ENCODE results near the gene IFITM5. TPM values are rescaled to one million over a fixed set of nuclear protein-coding genes. Genes with fewer than 3 reads are reported as not detected.
"Not testable (repeated sequence)": the region's sequence is repeated elsewhere in the genome, so short reads cannot be mapped to it uniquely, and the experiment has no call there.

The IFITM5 gene
- total RNA-seq, 2 donors from 2014 or later, result not detected

DNA sequence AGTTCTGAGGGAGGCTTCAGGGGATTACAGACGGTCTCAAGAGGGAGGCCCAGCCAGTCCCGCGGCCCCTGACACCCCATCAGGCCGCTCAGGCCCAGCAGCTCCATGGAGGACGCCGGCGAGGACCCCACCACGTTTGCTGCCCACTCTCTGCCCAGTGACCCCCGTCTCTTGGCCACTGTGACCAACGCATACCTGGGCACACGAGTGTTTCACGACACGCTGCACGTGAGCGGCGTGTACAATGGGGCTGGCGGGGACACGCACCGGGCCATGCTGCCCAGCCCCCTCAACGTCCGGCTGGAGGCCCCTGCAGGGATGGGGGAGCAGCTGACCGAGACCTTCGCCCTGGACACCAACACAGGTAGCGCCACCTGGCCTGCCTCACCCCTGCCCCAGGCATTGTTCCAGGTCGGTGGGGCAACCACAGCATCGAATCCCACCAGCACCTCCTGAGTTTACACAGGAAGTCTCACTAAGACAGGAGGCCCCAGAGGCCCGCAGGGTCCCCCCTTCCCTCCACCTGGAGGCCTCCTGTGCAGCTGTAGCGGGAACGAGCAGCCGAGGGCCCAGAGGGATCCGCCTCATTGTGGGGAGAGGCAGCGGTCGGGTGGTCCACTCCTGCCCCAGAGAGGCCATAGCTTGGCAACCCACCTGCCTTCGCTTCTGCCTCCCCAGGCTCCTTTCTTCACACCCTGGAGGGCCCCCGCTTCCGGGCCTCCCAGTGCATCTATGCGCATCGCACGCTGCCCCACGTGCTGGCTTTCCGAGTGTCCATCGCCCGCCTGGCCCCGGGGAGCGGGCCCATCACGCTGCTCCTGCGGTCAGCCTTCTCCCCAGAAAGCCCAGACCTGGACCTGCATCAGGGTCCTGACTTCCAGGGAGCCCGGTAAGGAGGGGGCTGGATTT is 9.4 kb downstream of the IFITM5 start:
- Histone ChIP-seq H3K27ac (no peak overlapping the region), H3K9me3 (no peaks in the 10 kb centered on the region), H3K4me3 (peak overlapping the region; percentile 80), H3K27me3 (replicated peaks; ENCODE audit: insufficient read depth) (no peaks in the 10 kb centered on the region), H3K4me1 (ENCODE audit: control insufficient read depth in 1 of 2, low read depth in 2 of 2) (peaks cover 6 to 20% of the 10 kb centered on the region in 2 donors), H3K36me3 (peaks cover 5% of the 10 kb centered on the region)
- no peak for TF ChIP-seq CTCF (IDR thresholded peaks at IDR 0.05)
- no peak for ATAC-seq (ENCODE audit: insufficient number of reproducible peaks, low FRiP score, low read depth)
- DNase-seq (ENCODE audit: low spot score), result no peak

DNA sequence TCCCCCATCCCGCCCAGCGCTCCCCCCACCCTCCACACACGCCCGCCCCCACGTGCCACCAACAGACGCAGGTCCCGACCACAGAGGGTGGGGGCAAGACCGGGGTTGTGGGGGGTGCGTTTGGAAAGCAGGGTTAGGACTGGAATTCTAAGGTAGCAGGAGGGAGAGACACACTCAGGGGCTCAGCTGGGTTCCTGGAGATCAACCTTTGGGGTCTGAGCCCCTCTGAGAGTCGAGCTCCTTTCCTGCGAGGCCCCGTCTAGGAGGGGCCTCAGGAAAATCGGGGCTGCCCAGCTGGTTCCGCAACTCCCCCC is 10.0 kb downstream of the IFITM5 start:
- Histone ChIP-seq H3K27ac (no peak overlapping the region), H3K9me3 (no peaks in the 10 kb centered on the region), H3K4me1 (ENCODE audit: control insufficient read depth in 1 of 2, low read depth in 2 of 2) (peaks cover 6 to 20% of the 10 kb centered on the region in 2 donors), H3K36me3 (peaks cover 5% of the 10 kb centered on the region), H3K4me3 (peak overlapping the region; percentile 80), H3K27me3 (replicated peaks; ENCODE audit: insufficient read depth) (no peaks in the 10 kb centered on the region)
- no peak for TF ChIP-seq CTCF (IDR thresholded peaks at IDR 0.05)
- ATAC-seq (ENCODE audit: insufficient number of reproducible peaks, low FRiP score, low read depth), result no peak
- no peak for DNase-seq (ENCODE audit: low spot score)

GRCh38 chr11:288478-289397 is 10.6 kb downstream of the IFITM5 start, which contains the start of gene PGGHG:
Gene PGGHG (plus strand): TSS chr11:289126. CDS start chr11:289817, 691 bp downstream.
- Histone ChIP-seq H3K27me3 (replicated peaks; ENCODE audit: insufficient read depth) (no peaks in the 10 kb centered on the region), H3K4me1 (ENCODE audit: control insufficient read depth in 1 of 2, low read depth in 2 of 2) (peaks cover 6 to 20% of the 10 kb centered on the region in 2 donors), H3K4me3 (peak within 1 kb of the TSS; percentile 80), H3K27ac (no peak within 1 kb of the TSS), H3K9me3 (no peaks in the 10 kb centered on the region), H3K36me3 (peaks cover 2% of the 10 kb centered on the region)
- no peak for TF ChIP-seq CTCF (IDR thresholded peaks at IDR 0.05)
- DNase-seq (ENCODE audit: low spot score) (no peak), ATAC-seq (ENCODE audit: insufficient number of reproducible peaks, low FRiP score, low read depth) (peak; percentile 62)

GRCh38 chr11:287821-288477 is 11.4 kb downstream of the IFITM5 start:
- no peaks in the 10 kb centered on the region for H3K27me3 ChIP-seq (replicated peaks; ENCODE audit: insufficient read depth)
- H3K4me1 ChIP-seq (ENCODE audit: control insufficient read depth in 1 of 2, low read depth in 2 of 2), result peaks cover 6 to 20% of the 10 kb centered on the region in 2 donors
- no peaks in the 10 kb centered on the region for H3K9me3 ChIP-seq
- H3K4me3 ChIP-seq, result peak overlapping the region; percentile 80
- DNase-seq (ENCODE audit: low spot score), result no peak
- ATAC-seq (ENCODE audit: insufficient number of reproducible peaks, low FRiP score, low read depth), result no peak
- no peak overlapping the region for H3K27ac ChIP-seq
- no peak for TF ChIP-seq CTCF (IDR thresholded peaks at IDR 0.05)
- no peaks in the 10 kb centered on the region for H3K36me3 ChIP-seq

- not testable (repeated sequence) for H3K27me3 ChIP-seq (replicated peaks; ENCODE audit: insufficient read depth); H3K9me3 ChIP-seq; DNase-seq (ENCODE audit: low spot score); ATAC-seq (ENCODE audit: insufficient number of reproducible peaks, low FRiP score, low read depth); H3K4me3 ChIP-seq; H3K27ac ChIP-seq; H3K36me3 ChIP-seq
- H3K4me1 ChIP-seq (ENCODE audit: control insufficient read depth in 1 of 2, low read depth in 2 of 2), result peaks cover 6 to 20% of the 10 kb centered on the region in 2 donors
Observed at GRCh38 chr11:286977-287820, 12.1 kb downstream of the IFITM5 start.
